Muscle of back (tissue), 11 donors: ENCODE results near the gene C17orf50. TPM values are rescaled to one million over a fixed set of nuclear protein-coding genes. Genes with fewer than 3 reads are reported as not detected.

Experiments used
- DNase-seq, 3 donors: peaks; one replicate each; pipeline versions ENCODE4 v3.0.0 to v3.0.0-alpha.2; 2013
- polyA plus RNA-seq, 10 donors: library from polyadenylated mRNA; unstranded; fragments of 120-200 nt; gene quantifications; one replicate each; pipeline ENCODE4 v1.2.1, GENCODE V29; 2013; ENCODE audit not compliant: insufficient read length in 10 of 10

C17orf50 gene
- polyA plus RNA-seq, 10 donors: not detected

- no peak for DNase-seq
These were observed 51.8 kb downstream of the C17orf50 start for GRCh38 chr17:35812456-35812855.

Other genes with a start within 250 kb of the C17orf50 start
- 1 to 10 TPM in 1 of 10 donors, under 1 TPM in 6, not detected in 3; 0.05 to 3.6 (median 0.32) TPM for gene SLFN12L, start 223.2 kb upstream of the C17orf50 start, polyA plus RNA-seq
- gene SLFN14, start 200.1 kb upstream of the C17orf50 start, polyA plus RNA-seq: under 1 TPM in 9 of 10 donors, not detected in 1; 0.09 to 0.61 (median 0.23) TPM
- 1 to 10 TPM; 7.1 to 9.2 (median 7.9) TPM for gene PEX12, start 182.3 kb upstream of the C17orf50 start, polyA plus RNA-seq
- gene AP2B1, start 173.6 kb upstream of the C17orf50 start, polyA plus RNA-seq: 10 to 100 TPM; 72.0 to 89.4 (median 83.2) TPM
- gene RASL10B, start 29.2 kb upstream of the C17orf50 start, polyA plus RNA-seq: 1 to 10 TPM; 1.1 to 4.1 (median 2.1) TPM
- gene GAS2L2, start 7.6 kb upstream of the C17orf50 start, polyA plus RNA-seq: not detected
- gene MMP28, start 34.8 kb downstream of the C17orf50 start, polyA plus RNA-seq: 1 to 10 TPM; 1.6 to 5.0 (median 3.2) TPM
- gene TAF15, start 48.6 kb downstream of the C17orf50 start, polyA plus RNA-seq: 100 to 1,000 TPM in 9 of 10 donors, 10 to 100 TPM in 1; 94.1 to 155 (median 124) TPM
- not detected for gene HEATR9, start 108.0 kb downstream of the C17orf50 start, polyA plus RNA-seq
- gene CCL5, start 119.5 kb downstream of the C17orf50 start, polyA plus RNA-seq: 1 to 10 TPM in 6 of 10 donors, under 1 TPM in 4; 0.41 to 7.3 (median 1.2) TPM
- gene RDM1, start 169.9 kb downstream of the C17orf50 start, polyA plus RNA-seq: 1 to 10 TPM in 2 of 10 donors, under 1 TPM in 8; 0.20 to 1.5 (median 0.60) TPM
- gene LYZL6, start 182.8 kb downstream of the C17orf50 start, polyA plus RNA-seq: not detected
- gene CCL16, start 220.6 kb downstream of the C17orf50 start, polyA plus RNA-seq: under 1 TPM in 9 of 10 donors, not detected in 1; 0.11 to 0.56 (median 0.17) TPM
- gene CCL14, start 225.8 kb downstream of the C17orf50 start, polyA plus RNA-seq: 10 to 100 TPM; 17.4 to 41.0 (median 32.6) TPM
- gene CCL15, start 240.7 kb downstream of the C17orf50 start, polyA plus RNA-seq: under 1 TPM in 1 of 10 donors, not detected in 9; 0.19 TPM